LHCN-M2 (cell line): ENCODE results near the gene NTN1. TPM values are rescaled to one million over a fixed set of nuclear protein-coding genes. Genes with fewer than 3 reads are reported as not detected.
"Not testable (repeated sequence)": the region's sequence is repeated elsewhere in the genome, so short reads cannot be mapped to it uniquely, and the experiment has no call there.

Source experiments
- DNase-seq: peaks from one replicate; pipeline ENCODE4 v3.0.0-alpha.2; 2012; ENCODE audit warnings: low read depth
- polyA plus RNA-seq: library from polyadenylated mRNA; unstranded; fragments of >200 nt; gene quantifications from one replicate; pipeline ENCODE4 v1.2.1, GENCODE V29; 2012; ENCODE audit warnings: missing spikeins
- total RNA-seq: library from RNA; depleted of rRNA; stranded (reverse); fragments of >200 nt; gene quantifications from 2 replicates; pipeline ENCODE4 v1.2.3, GENCODE V29; 2014; rRNA removed

NTN1 gene
- 0.17 and 0.19 TPM in 2 replicates for total RNA-seq
- 0.13 TPM for polyA plus RNA-seq

GRCh38 chr17:9021158-9021991 is at the start of gene NTN1:
Gene NTN1 (plus strand): TSS chr17:9021510. CDS start chr17:9022374, 864 bp downstream.
- peak; percentile 10 for DNase-seq

GRCh38 chr17:8975091-8975725 is 46.1 kb upstream of the NTN1 start:
- no peak for DNase-seq

DNA sequence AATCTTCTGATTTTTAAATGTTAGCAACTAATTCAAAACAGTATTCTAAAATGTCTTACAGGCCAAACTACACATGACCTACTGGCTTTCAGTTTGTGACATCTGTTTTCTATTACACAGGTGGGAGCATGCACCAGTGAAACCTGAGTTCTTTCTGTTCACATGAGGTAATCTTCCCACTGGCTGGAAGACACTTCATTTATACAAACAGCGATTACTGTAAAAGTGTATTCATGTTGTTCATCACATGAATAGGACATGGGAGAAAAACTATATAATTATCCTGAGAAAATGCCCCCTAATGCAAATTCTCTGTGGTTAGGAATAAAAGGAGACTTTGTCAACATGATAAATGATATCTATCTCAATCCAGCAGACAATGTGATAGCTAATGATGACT is 44.7 kb upstream of the NTN1 start:
- DNase-seq, result no peak

DNA sequence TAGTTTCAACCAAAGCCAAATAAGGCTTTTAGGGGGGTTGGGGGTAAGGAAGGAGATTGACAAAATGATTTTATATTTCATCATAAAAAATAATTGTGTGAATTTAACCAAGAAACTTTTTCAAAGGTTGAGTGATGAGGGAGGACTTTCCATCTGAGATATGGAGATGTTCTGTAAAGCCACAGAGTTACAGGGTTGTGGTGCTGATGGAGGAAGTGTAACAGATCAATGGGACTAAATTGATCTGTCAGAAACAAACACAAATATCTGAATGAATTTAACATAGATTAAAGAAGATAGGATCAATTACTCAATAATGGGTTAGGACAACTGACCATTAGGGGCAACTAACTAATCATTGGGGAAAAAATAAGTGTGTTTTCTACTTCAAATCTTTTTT is 41.6 kb upstream of the NTN1 start:
- DNase-seq, result no peak

GRCh38 chr17:8981443-8981842 is 39.9 kb upstream of the NTN1 start:
- no peak for DNase-seq

GRCh38 chr17:8984225-8984624 is 37.1 kb upstream of the NTN1 start:
- DNase-seq, result not testable (repeated sequence)

DNA sequence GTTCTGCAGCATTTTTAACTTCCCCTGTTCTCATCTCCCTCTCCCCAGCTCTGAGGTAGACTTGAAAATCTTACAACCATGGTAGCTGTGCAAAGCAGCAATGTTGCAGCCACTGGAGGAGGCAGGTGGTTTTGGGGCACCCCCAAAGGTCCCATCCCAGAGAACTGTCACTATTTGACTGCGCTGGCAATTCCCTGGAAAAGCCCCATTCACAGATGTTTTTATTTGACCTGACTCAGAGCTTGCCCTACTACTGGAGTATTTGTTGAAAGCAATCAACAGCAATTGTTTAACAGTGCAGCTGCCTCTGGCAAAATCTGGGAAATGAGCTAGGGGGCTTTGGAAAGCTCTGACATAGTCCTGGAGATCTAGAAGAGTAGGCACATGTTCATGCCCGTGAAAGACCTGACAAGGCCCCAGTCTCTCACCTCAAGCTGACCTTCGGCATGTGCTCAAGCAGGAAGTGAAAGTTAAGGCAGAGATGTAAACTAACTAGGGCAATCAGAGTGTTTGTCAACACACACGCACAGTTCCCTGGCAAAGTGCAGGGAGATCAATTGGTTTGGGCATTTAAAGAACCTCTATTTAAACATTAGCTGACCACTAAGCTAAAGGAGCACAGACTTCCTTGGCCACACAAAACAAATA is 36.1 kb upstream of the NTN1 start:
- DNase-seq, result no peak

GRCh38 chr17:8986295-8986694 is 35.0 kb upstream of the NTN1 start:
- no peak for DNase-seq

DNA sequence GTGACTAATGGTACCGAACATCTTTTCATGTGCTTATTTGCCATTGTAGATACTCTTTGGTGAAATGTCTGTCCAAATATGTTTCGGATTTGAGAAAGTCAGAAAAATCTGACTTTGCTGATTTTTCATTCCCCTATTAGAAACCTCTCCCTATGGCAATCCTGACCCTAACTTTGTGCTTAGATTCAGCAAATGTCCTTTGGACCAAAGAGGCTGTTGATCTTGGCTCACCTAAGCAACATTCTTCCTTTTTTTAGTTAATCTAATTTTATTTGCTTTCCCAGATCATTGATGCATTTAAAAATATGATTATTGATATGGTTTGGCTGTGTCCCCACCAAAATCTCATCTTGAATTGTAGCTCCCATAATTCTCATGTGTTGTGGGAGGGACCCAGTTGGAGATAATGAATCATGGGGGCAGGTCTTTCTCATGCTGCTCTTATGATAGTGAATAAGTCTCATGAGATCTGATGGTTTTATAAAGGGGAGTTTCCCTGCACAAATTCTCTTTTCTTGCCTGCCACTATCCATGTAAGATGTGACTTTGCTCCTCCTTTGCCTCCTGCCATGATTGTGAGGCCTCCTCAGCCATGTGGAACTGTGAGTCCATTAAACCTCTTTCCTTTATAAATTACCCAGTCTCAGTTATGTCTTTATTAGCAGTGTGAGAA is 32.9 kb upstream of the NTN1 start:
- not testable (repeated sequence) for DNase-seq

GRCh38 chr17:8991514-8992285 is 29.6 kb upstream of the NTN1 start:
- peak; percentile 43 for DNase-seq

GRCh38 chr17:8994319-8994718 is 27.0 kb upstream of the NTN1 start:
- peak; percentile 24 for DNase-seq

- DNase-seq, result no peak
These were observed 25.6 kb upstream of the NTN1 start for GRCh38 chr17:8995711-8996110.

DNA sequence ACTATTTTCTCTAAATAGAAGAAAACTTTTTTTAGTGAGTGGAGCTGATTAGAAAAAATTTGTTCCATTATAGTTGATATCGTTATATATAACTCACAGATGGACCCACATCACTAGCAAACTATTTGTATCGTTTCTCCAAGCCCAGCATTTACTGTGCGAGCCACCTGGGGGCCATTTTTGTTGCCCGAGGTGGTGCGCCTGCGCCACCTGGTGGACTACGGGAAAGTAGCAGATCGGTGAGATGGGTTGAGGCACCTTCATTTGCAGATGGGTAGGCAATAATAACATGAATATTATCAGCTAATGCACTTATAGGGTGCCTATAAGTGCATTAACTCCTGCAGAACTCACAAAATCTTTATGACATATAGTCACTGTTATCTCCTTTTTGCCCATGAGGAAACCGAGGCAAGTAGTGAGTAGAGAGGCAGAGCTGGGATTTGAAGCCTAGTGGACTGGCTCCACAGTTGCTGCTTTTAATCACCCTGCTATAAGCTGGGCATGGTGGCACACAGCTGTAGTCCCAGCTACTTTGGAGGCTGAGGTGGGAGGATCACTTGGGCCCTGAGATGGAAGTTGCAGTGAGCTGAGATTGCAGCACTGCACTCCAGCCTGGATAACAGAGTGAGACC is 23.2 kb upstream of the NTN1 start:
- DNase-seq, result peak; percentile 20

DNA sequence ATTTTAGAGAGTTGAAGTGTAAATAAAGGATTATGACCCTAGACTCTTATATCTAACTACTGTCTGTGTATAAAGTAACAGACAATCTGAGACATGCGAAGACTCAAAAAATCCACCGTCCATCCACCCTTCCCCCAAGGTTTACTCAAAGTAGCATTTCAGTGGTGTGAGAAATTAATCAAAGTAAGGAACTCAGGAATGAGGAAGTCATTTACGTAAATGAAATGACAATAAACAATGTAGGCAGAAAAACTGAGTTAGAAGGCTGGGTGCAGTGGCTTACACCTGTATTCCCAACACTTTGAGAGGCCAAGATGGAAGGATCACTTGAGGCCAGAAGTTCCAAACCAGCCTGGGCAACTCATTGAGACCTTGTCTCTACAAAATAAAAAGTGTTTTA is 19.8 kb upstream of the NTN1 start:
- no peak for DNase-seq

DNA sequence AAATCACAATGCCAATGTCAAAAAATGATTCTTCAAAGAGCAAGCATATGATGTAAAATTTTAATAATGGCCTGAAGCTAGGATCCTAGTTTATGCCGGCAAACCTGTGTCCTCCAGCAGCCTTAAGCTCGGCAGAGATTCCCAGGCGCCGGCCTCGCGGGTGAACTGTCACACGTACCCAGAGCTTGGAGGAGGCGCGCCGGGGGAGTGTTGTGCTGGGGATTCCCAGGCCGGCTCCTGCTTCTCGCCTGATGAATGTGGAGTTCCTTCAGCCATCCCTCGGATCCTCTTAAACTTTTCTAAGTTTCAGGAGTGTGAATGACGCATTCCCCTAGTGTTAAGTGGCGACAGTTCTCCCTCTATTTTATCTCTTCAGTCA is 19.1 kb upstream of the NTN1 start:
- DNase-seq, result no peak

- no peak for DNase-seq
These were observed 18.5 kb upstream of the NTN1 start for GRCh38 chr17:9002606-9003354.

- DNase-seq, result no peak
These were observed 17.8 kb upstream of the NTN1 start for GRCh38 chr17:9003355-9004131.

DNA sequence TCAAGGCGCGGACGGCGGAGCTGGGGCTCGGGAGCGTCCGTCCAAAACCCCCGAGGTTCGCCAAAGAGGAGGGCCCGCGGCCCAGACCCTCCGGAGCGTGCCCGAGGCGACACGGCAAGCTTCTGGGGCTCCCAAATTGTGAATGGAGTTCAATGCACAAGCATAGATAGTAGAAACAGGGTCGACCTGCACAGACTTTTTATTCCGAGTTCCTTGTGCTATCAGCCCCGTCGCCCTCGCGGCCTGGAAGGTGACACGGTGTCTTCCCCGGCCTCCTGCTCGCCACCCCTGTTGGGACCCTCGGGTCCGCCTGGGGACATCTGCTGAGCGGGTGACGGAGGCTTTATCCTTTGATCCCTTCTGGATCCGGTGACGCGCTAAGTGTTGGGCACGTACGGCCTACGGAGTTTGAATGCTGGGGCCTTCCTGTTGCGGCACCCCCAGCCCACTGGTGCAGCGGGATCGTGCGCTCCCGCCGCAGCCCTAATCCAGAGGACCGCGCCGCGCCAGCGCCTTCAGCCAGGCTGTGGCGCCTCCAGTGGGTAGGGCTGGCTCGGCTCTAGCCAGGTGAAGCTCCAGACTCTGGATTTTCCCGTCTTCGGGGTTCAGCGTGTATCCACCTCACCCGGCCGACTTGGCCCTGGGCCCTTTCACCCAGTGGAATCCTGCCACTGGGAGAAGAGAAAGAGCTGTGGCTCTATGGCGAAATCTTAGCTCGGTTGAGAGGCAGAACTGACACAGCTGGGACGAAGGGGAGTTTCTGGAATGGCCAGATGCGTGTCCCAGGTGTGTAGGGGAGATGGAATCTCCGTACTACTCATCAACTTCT is 17.0 kb upstream of the NTN1 start:
- no peak for DNase-seq
